Stimulated activated naive CD4-positive, alpha-beta T cell treated with Interleukin-2 at 50 U/mL for 16 hours (primary cell): Measurements from ENCODE around the gene TRPM3.

Experiments used
- DNase-seq: peaks from one replicate; lab custom pipeline; 2025; lab: John Stamatoyannopoulos, UW

The TRPM3 gene

GRCh38 chr9:70519912-70520724, 601.3 kb downstream of the TRPM3 start:
- no peak for DNase-seq

GRCh38 chr9:70517926-70518610, 603.4 kb downstream of the TRPM3 start:
- no peak for DNase-seq

DNA sequence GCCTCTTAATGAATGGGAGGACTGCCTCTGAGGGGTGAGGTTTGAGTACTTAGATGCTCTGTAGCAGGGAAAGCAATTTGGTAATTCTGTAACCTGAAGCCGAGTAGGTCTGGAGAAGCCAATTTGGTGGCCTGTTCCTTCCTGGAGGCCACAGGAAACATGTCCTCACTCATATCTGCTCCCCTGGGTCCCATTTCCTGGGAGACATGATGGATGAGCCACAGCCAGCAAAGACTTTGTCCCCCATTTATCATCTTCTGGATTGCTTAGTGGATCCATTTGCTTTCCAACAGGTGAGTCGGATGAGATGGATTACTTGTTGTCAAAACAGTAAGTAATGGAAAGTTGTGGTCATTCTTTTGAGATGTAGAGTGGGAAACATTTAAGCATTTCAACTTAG, 607.1 kb downstream of the TRPM3 start:
- no peak for DNase-seq

DNA sequence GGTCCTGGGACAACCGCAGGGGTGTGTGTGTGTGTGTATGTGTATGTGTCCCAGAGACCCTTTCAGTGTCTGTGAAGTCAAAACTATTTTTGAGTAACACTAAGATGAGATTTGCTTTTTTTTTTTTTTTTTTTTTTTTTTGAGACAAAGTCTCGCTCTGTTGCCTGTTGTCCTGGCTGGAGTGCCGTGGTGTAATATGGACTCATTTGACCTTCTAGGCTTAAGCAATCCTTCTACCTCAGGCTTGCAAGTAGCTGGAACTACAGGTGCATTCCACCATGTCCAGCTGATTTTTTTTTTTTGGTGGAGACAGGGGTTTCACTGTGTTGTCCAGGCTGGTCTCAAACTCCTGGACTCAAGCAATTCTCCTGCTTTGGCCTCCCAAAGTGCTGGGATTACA, 609.6 kb downstream of the TRPM3 start:
- DNase-seq = no peak

DNA sequence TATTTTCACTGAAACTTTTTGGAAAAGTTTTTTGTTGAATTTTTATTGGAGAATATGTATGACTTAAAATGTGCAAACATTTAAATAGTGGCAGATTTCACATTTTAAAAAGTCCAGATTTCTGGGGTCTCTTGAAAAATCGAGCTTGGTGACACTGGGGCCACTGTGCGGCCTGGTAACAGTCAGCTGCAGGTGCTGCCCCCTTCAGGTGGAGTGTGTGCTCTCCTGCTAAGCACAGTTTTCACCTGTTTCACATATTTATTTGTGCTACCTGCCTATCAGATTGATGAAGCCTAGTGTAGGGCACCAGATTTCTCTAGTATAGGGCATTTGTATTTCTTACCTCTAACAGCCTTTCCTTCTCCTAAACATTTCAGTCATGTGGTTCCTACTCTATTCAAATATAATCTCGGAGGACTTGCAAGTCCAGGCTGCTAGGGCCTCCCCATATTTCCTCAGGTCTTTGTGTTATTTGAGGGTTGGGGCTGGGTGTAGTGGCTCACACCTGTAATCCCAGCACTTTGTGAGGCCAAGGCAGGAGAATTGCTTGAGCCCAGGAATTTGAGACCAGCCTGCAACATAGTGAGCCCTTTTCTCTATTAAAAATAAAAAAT, 611.2 kb downstream of the TRPM3 start:
- peak; percentile 5 for DNase-seq

DNA sequence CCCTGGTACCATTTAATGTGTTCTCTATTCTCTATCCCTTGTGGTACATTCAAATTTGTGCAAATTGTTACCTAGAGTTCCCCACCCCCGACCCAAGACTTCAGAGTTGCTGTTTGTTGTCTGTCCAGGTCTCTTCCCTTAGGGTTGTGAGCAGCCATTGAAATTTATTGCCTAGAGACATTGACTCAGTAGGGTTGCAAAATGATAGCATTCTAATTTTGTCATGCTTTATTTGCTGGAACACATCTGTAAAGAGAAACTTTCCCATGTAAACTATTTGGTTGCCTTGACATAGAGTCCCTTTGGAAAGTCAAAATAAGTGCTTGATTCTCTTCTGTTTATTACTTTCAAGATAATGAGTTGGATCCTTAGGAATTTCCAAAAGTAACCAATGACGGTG, 615.3 kb downstream of the TRPM3 start:
- DNase-seq = no peak

DNA sequence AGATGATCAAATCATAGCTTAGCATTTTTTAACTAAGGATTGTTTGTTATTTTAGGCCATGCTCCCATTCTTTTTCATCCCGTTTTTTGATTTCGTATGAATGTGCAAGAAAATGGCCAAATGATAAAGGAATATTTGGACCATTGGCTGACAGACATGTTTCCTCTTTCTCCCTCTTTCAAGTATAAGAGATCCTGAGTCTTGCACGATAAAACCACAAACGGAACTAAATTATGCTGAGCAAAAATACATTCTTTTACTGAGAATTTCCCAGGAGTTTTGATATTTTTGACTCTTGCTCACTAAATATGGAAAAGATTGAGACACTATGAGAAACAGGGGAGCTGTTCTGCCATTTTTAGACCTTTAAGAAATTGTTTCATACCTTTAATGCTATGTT, 616.6 kb downstream of the TRPM3 start:
- DNase-seq = no peak

- no peak for DNase-seq
These were observed 618.7 kb downstream of the TRPM3 start for GRCh38 chr9:70502690-70503089.

GRCh38 chr9:70500793-70501192, 620.6 kb downstream of the TRPM3 start:
- DNase-seq = no peak

GRCh38 chr9:70499621-70500020, 621.8 kb downstream of the TRPM3 start:
- DNase-seq = no peak

DNA sequence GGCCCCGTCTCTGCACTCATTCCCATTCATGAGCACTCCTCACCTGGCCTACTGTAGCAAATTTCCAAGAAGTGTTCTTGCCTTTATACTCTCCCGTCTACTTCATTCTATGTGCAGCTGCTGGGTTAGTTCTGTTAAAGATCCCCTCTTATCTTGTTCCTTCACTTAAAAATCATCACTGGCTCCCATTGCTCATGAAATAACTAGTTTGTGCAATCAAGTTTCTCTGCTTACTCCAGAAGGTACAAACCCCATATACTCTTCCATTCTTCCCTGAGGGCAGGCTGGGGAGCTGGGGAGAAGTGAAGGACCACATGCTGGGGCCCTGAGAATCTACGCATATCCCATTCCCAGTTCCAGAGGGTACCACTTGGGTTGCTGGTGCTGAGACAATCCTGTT, 622.6 kb downstream of the TRPM3 start:
- no peak for DNase-seq

DNA sequence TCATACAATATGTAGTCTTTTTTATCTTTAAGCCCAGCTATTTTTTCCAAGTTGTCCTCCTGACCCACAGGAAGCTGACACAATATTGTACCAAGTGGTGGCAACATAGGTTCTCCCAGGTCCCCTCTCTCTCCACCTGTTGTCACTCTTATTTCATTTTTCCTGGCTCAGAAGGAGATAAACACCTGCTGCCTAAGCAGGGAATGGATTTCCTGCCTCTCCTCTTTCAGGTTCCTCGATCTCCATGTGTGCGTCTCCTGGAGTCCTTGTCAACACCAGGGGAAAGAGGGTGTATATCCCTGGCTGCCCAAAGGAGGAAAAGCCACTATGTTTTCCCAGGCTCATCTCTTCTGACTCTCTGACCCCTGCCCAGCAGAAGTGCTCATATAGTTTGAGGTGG, 625.2 kb downstream of the TRPM3 start:
- DNase-seq = no peak

- DNase-seq = no peak
These were observed 625.9 kb downstream of the TRPM3 start for GRCh38 chr9:70495514-70495913.

DNA sequence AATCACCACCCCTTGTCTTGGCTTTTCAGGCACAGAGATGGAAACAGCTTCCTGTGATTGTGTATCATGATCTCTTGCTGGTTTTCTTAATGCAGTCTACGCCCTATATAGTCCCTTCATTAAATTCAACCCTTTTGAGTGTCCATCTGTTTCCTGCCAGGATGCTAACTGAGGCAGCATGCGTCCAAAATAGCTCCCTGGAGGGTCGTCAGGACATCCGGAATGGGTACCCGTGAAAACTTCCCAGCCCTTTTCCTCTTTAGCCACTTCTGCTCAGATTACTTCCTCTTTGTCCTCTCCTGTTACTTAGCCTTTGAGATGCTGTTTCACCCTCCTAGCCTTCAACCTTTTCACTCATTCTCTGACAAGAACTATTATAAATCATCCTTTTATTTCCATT, 627.2 kb downstream of the TRPM3 start:
- DNase-seq = no peak

- DNase-seq = no peak
These were observed 628.4 kb downstream of the TRPM3 start for GRCh38 chr9:70493029-70493428.

DNA sequence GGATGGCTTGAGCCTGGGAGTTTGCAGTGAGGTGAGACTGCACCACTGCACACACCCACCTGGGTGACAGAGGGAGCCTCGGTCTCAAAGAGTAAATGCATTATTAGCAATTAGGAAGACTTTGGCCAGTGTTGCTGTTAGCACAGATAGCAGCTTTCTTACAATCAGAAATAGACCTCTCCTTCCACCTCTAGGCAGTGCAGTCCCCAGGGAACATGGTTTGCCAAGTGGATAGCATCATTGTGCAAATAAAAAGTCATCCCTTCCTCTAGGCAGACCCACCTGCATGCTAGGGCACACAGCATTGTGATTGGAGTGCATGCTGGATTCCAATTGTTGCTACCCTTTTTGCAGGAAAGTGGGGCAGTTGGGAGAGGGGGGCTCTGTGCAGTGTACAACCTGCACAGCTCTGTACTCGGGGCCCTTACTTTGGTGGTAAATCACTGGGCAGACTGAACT, 629.1 kb downstream of the TRPM3 start:
- DNase-seq = no peak

- no peak for DNase-seq
These were observed 629.7 kb downstream of the TRPM3 start for GRCh38 chr9:70491426-70492318.

- no peak for DNase-seq
These were observed 630.9 kb downstream of the TRPM3 start for GRCh38 chr9:70490478-70490877.

GRCh38 chr9:70488793-70489105, 632.7 kb downstream of the TRPM3 start:
- DNase-seq = no peak

DNA sequence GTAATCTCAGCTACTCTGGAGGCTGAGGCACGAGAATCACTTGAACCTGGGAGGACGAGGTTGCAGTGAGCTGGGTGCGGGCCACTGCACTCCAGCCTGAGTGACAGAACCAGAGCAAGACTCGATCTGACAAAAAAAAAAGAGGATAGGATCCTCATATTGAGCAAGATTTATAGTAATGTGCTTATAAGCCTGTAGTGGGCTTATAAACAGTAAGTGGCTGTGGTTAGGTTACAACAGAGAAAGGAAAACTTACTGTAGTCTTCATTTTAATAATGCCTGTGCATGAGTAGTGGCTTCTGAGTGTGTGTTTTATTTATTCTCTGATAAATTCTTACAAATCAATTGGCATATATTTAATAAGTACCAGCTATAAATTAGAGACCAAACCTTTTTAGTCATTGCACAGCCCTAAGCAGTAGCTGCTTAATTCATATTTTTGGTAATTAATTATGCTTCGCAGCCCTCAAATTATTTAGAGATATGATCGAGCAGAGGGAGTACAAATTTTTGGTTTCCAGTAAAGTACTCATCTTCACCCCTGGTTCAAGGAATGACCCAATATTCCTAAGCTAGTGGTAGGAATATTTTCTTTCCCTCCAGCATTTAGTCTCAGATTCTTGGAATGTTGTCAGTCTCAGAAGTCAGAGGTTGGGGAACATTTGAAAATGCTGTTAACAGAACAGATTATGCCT, 633.2 kb downstream of the TRPM3 start:
- DNase-seq = no peak

GRCh38 chr9:70486127-70486526, 635.3 kb downstream of the TRPM3 start:
- no peak for DNase-seq
